ENCODE results near the gene ARHGEF16.

- TF ChIP-seq CTCF (IDR thresholded peaks at IDR 0.05): no peak
- TF ChIP-seq SIN3A (IDR thresholded peaks at IDR 0.05; ENCODE audit: borderline replicate concordance, insufficient read depth, low read depth, low read length): no peak
- TF ChIP-seq POLR2AphosphoS5 (IDR thresholded peaks at IDR 0.05; ENCODE audit: low read depth, low read length): no peak
Measured at GRCh38 chr1:3494321-3495308, 40.1 kb downstream of the ARHGEF16 start.
